HG03378 (cell line): ENCODE measurements around the gene MAML3.

Source experiments
- ATAC-seq: cut with Tn5 transposase; IDR thresholded peaks from one replicate; pipeline ENCODE4 v1.9.1; 2021; ENCODE audit warnings: mild to moderate bottlenecking, moderate library complexity; ENCODE audit not compliant: unreplicated experiment

Gene MAML3

GRCh38 chr4:140047786-140048185, 106.2 kb downstream of the MAML3 start:
- no peak for ATAC-seq

GRCh38 chr4:140047017-140047640, 106.9 kb downstream of the MAML3 start:
- ATAC-seq, result no peak

GRCh38 chr4:140046543-140046942, 107.4 kb downstream of the MAML3 start:
- no peak for ATAC-seq

GRCh38 chr4:140046016-140046415, 108.0 kb downstream of the MAML3 start:
- ATAC-seq, result no peak

- no peak for ATAC-seq
These were observed 109.6 kb downstream of the MAML3 start for GRCh38 chr4:140044337-140044902.

GRCh38 chr4:140042634-140043033, 111.3 kb downstream of the MAML3 start:
- no peak for ATAC-seq

- ATAC-seq, result no peak
These were observed 115.9 kb downstream of the MAML3 start for GRCh38 chr4:140038031-140038533.

- ATAC-seq, result no peak
These were observed 116.5 kb downstream of the MAML3 start for GRCh38 chr4:140037353-140038030.

GRCh38 chr4:140031706-140032105, 122.3 kb downstream of the MAML3 start:
- no peak for ATAC-seq

GRCh38 chr4:140031061-140031460, 122.9 kb downstream of the MAML3 start:
- ATAC-seq, result no peak

GRCh38 chr4:140028676-140029517, 125.1 kb downstream of the MAML3 start:
- ATAC-seq, result no peak

- no peak for ATAC-seq
These were observed 125.9 kb downstream of the MAML3 start for GRCh38 chr4:140028101-140028500.

- no peak for ATAC-seq
These were observed 126.9 kb downstream of the MAML3 start for GRCh38 chr4:140027101-140027500.

- no peak for ATAC-seq
These were observed 128.5 kb downstream of the MAML3 start for GRCh38 chr4:140025470-140025869.

- no peak for ATAC-seq
These were observed 133.3 kb downstream of the MAML3 start for GRCh38 chr4:140020457-140021361.

GRCh38 chr4:140019619-140020347, 134.2 kb downstream of the MAML3 start:
- ATAC-seq, result no peak

GRCh38 chr4:140018931-140019618, 134.9 kb downstream of the MAML3 start:
- ATAC-seq, result no peak

GRCh38 chr4:140014284-140014683, 139.7 kb downstream of the MAML3 start:
- no peak for ATAC-seq
